Mesodermal cell (in vitro differentiated cells): ENCODE results near the gene SAMD15.

ENCODE experiments used
- H3K27ac ChIP-seq: 2 replicates; pipeline ENCODE4 v1.7.0; 2013; ENCODE audit warnings: mild to moderate bottlenecking, low read depth, low read length, moderate library complexity; ENCODE audit not compliant: severe bottlenecking
- H3K36me3 ChIP-seq: 2 replicates; pipeline ENCODE4 v1.7.1; 2013; ENCODE audit warnings: mild to moderate bottlenecking, low read length, moderate library complexity; ENCODE audit not compliant: control insufficient read depth, insufficient read depth
- H3K4me1 ChIP-seq: one replicate; pipeline ENCODE4 v1.7.1; 2013; ENCODE audit warnings: mild to moderate bottlenecking, low read length; ENCODE audit not compliant: insufficient read depth, control insufficient read depth, poor library complexity, severe bottlenecking
- H3K4me3 ChIP-seq: 2 replicates; pipeline ENCODE4 v1.7.0; 2013; ENCODE audit warnings: low read length, control low read depth, mild to moderate bottlenecking; ENCODE audit not compliant: insufficient read depth, poor library complexity, severe bottlenecking; ENCODE audit errors: extremely low read depth
- H3K9me3 ChIP-seq: 2 replicates; pipeline ENCODE4 v1.7.1; 2013; ENCODE audit warnings: mild to moderate bottlenecking, low read length, moderate library complexity; ENCODE audit not compliant: control insufficient read depth
- WGBS, 2 experiments: methylation state at CpG; one replicate each; pipeline ENCODE4 v1.1.5; 2013; ENCODE audit warnings: missing lambda C conversion rate in 2 of 2; ENCODE audit not compliant: insufficient coverage in 2 of 2; 5-methylcytosine and 5-hydroxymethylcytosine counted together

The SAMD15 gene

DNA sequence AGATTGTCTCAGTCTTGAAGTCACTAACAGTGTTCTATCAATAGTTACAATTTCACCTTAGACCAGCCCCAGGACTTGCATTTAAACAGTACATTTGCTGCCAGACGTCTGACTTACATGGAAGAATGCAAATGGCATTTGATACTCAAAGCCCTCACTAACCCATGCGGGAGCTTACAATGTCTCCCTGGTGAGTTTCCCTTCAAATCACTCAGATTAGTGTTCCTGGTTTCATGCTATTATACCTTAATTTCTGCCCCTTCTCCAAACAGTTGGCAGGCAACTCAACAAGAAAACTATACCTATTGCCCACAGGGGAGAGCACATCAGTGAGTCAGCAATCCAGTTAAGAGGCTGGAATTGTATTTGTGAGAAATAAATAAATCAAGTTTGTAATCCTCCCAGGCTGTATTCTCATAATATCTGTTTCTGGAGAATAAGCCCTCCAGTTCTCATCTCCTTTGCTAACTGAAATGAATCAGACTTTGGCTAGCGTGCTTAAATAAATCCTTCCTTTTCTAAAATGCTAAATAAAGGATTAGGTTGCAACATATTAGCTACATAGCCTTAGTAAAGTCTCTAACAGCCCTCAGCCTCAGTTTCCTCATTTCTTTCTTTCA lies 32.7 kb upstream of the SAMD15 start:
- Histone ChIP-seq H3K27ac (no peak overlapping the region), H3K4me3 (no peak overlapping the region), H3K9me3 (no peaks in the 10 kb centered on the region), H3K36me3 (peaks cover 43% of the 10 kb centered on the region), H3K4me1 (no peaks in the 10 kb centered on the region)
- WGBS, 2 experiments = 58 to 74% methylated on average over 2 of the region's 3 CpGs

DNA sequence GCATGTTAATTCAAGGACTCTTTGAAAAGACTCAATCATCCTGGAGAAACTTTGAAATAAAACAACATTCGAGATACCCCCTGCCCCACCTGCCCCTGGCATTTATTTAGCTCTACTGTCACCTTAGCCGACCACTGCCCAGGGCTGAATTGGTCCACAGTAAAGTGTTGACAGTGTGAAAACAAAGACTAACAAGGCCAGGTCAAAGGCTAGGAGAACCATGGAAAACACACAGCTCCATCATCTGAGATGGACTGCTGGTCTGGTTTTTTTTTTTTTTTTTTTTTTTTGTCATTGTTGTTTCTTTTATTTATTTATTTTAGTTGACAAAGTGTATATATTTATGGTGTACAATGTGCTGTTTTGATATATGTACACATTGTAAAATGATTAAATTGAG lies 30.7 kb upstream of the SAMD15 start:
- Histone ChIP-seq H3K4me3 (no peak overlapping the region), H3K27ac (no peak overlapping the region), H3K36me3 (peaks cover 25% of the 10 kb centered on the region), H3K4me1 (no peaks in the 10 kb centered on the region), H3K9me3 (no peaks in the 10 kb centered on the region)
- 100% methylated on average over 1 of the region's 2 CpGs for WGBS, 2 experiments

DNA sequence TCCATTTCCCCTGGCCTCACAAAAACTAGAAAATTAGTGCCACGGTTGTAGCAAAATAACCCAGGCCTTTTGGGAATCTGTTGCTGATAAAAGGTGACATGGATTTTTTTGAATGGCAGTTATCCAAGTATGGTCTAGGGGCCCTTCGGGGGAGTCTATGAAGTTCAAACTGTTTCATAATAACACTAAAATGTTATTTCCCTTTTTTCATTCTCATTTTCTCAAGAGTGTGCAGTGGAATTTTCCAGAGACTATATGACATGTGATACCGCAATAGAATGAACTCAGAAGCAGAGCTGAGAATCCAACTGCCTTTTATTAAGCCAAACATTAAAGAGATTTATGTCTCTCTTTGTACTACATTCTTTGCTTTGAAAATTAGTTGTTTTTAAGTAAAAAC lies 29.4 kb upstream of the SAMD15 start:
- H3K4me3 ChIP-seq = no peak overlapping the region
- H3K27ac ChIP-seq = no peak overlapping the region
- H3K9me3 ChIP-seq = no peaks in the 10 kb centered on the region
- peaks cover 20% of the 10 kb centered on the region for H3K36me3 ChIP-seq
- 100% methylated on average over 1 of the region's 3 CpGs for WGBS, 2 experiments
- H3K4me1 ChIP-seq = no peaks in the 10 kb centered on the region

DNA sequence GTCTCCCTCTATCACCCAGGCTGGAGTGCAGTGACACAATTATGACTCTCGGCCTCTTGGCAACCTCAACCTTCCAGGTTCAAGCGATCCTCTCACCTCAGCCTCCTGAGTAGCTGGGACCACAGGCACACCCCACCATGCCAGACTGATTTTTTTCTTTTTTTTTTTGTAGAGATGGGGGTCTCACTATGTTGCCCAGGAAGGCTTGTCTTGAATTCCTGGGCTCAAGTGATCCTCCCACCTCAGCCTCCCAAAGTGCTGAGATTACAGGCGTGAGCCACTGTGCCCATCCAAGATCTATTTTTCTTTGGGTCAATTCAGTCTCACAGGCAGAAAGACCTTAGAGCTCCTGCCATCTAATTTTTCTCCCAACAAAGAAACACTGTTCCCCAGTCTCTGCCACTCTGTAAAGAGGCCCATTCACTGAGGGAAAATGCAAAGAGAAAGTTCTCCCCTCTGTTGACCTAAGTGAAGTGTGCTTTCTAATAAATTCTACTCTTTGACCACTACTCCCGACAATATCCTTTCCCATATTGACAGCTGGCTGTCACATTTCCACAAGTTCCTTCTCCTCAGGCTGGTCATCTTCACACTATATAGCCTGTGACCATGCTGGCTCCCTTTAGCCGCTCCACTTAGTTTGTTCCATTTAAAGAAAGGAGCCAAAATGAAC lies 23.6 kb upstream of the SAMD15 start:
- WGBS, 2 experiments = 91 to 97% methylated on average over 3 to 5 of the region's 5 CpGs
- Histone ChIP-seq H3K9me3 (no peaks in the 10 kb centered on the region), H3K27ac (no peak overlapping the region), H3K4me1 (no peaks in the 10 kb centered on the region), H3K4me3 (no peak overlapping the region), H3K36me3 (peaks cover 3% of the 10 kb centered on the region)

DNA sequence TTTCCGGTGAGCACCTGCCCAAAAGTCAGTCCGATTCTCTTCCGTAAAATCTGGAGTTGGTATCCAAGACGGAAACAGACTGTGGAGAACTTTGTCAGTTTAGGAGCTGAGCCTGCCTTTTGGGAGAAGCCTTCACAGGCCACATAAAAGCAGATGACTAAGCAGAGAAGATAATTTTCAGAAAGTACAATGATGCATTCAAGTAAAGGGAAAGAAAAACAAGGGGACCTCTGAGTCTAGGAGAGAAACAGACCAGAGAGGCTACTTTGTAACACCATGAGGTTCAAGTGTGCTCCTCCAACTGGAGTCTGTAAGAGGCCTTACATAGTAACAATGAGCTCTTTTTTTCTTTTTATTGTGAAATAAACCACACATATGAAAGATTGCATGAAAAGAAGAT lies 21.4 kb upstream of the SAMD15 start:
- Histone ChIP-seq H3K4me3 (no peak overlapping the region), H3K27ac (no peak overlapping the region), H3K36me3 (no peaks in the 10 kb centered on the region), H3K9me3 (no peaks in the 10 kb centered on the region), H3K4me1 (no peaks in the 10 kb centered on the region)
- 90 to 100% methylated on average over 4 of the region's 4 CpGs for WGBS, 2 experiments

DNA sequence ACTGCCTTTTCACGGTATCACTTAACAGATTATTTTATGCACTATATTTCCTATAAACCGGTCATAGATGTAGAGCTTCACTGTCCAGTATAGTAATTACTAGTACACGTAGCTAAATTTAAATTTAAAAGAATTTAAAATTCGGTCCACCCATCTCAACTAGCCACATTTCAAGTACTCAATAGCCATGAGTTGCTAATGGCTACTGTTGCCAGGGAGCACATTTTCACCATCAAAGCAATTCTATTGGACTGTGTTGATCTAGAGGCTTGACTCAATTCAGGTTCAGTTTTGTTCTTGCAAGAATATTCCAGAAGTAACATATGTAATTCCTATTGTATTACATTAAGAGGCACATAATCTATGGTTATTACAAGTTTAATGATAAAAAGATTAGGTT lies 20.3 kb upstream of the SAMD15 start:
- Histone ChIP-seq H3K4me3 (no peak overlapping the region), H3K27ac (no peak overlapping the region)
- no CpG with 5 or more reads among the region's 4 CpGs for WGBS, 2 experiments

DNA sequence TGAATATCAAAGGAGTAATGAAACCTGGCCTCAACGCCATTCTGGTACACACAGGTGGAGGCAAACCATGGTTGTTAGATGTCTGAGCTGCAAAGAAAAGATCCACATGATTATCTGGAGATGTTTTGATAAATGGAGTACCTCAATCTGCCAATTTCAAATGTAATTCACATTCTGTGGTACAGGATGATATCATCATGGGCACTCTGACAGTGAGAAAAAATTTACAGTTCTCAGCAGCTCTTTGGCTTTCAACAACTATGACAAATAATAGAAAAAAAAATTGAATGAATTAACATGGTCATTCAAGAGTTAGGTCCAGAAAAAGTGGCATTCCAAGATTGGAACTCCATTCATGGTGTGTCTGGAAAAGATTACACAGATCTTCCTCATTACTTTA lies 17.6 kb upstream of the SAMD15 start:
- no peak overlapping the region for H3K4me3 ChIP-seq
- no peaks in the 10 kb centered on the region for H3K36me3 ChIP-seq
- no peak overlapping the region for H3K27ac ChIP-seq

More for the DNA sequence above, 20.3 kb upstream of the SAMD15 start:
- no peaks in the 10 kb centered on the region for H3K9me3 ChIP-seq
- H3K4me1 ChIP-seq = no peaks in the 10 kb centered on the region
- no peaks in the 10 kb centered on the region for H3K36me3 ChIP-seq

DNA sequence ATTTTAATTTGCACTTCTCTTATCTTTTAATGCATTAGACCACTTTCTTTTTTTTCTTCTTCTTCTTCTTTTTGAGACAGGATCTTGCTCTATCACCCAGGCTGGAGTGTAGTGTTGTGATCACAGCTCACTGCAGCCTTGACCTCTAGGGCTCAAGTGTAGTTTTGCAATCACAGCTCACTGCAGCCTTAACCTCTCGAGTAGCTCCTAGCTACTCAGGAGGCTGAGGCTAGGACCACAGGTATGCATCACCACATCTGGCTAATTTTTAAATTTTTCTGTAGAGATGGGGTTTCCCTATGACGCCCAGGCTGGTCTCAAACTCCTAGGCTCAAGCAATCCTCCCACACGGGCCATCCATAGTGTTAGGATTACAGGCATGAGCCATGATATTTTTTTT lies 13.0 kb upstream of the SAMD15 start:
- Histone ChIP-seq H3K4me3 (no peak overlapping the region), H3K36me3 (no peaks in the 10 kb centered on the region), H3K27ac (no peak overlapping the region), H3K9me3 (no peaks in the 10 kb centered on the region), H3K4me1 (no peaks in the 10 kb centered on the region)
- 95 to 100% methylated on average over 1 to 3 of the region's 3 CpGs for WGBS, 2 experiments

More for the DNA sequence above, 17.6 kb upstream of the SAMD15 start:
- no peaks in the 10 kb centered on the region for H3K4me1 ChIP-seq
- 100% methylated on average over 1 of the region's 1 CpG; no CpG with 5 or more reads in 1 of the 2 experiments for WGBS, 2 experiments
- H3K9me3 ChIP-seq = no peaks in the 10 kb centered on the region

DNA sequence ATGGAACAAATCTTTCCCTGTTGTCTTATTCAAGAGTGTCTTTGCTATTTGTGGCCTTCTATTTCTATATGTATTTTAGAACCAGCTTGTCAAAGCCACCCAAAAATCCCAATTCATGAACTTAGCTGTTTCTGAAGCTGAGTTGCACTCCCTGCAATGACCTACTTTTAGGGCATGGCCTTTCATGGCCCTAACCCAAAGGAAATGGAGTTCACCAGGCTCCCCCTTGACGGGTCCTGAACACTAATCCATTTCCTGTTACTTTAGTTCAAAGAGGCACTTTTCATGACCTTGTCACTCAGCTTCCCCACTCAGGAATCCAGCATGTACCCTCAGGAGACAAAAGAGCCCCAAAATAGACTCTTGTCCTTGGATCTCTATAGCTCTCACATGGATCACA lies 7.9 kb upstream of the SAMD15 start:
- Histone ChIP-seq H3K4me3 (no peak overlapping the region), H3K27ac (no peak overlapping the region), H3K36me3 (no peaks in the 10 kb centered on the region), H3K4me1 (no peaks in the 10 kb centered on the region), H3K9me3 (no peaks in the 10 kb centered on the region)
- 71 to 100% methylated on average over 1 of the region's 1 CpG for WGBS, 2 experiments

DNA sequence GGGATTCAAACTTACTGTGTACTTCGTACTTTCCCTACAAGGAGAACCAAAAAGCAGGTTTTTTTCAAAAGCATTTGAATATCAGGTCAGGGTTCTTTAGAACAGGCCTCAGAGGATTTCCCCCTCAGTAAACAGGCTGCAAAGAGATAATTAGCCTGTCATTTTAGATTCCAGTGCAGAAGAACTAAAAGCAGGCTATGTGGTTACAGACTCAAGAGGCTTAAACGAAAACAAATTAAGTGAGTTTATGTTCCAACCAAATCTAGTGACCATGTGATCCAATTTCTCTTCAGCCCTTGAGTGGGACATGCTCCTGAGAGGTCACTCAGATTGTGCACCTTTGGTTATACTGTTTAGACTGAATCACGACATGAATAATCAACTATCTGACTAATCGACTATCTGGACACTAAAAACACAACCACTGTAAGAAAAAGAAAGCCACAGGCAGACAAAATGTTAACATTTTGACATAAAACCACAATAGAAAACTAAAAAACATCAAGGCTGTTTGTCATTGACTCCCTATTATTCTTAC lies 4.8 kb upstream of the SAMD15 start:
- no peaks in the 10 kb centered on the region for H3K9me3 ChIP-seq
- 73 to 85% methylated on average over 2 to 4 of the region's 4 CpGs for WGBS, 2 experiments
- no peaks in the 10 kb centered on the region for H3K36me3 ChIP-seq
- no peak overlapping the region for H3K4me3 ChIP-seq
- H3K27ac ChIP-seq = peak overlapping the region; percentile 62
- H3K4me1 ChIP-seq = peaks cover 1% of the 10 kb centered on the region
